K562 (cell line): ENCODE measurements around the gene PAQR8. TPM values are rescaled to one million over a fixed set of nuclear protein-coding genes. Genes with fewer than 3 reads are reported as not detected.
A peak's percentile ranks its signal among the peaks of the same experiment; 100 is the strongest.

ENCODE experiments used
- ATF7 ChIP-seq: fragments of 450-650 bp; IDR thresholded peaks from 2 replicates; pipeline ENCODE4 v1.7.1; 2014; ENCODE audit warnings: mild to moderate bottlenecking, moderate library complexity
- BCOR ChIP-seq: fragments of 450-650 bp; IDR thresholded peaks from 2 replicates; pipeline ENCODE4 v1.6.1; 2016
- CC2D1A ChIP-seq: fragments of 450-650 bp; IDR thresholded peaks from 2 replicates; pipeline ENCODE4 v1.6.1; 2017; ENCODE audit warnings: mild to moderate bottlenecking
- EP300 ChIP-seq: IDR thresholded peaks from 2 replicates; pipeline ENCODE4 v1.6.1; 2012; ENCODE audit warnings: low read length, improper control_type of control experiment
- EWSR1 ChIP-seq: fragments of 450-650 bp; IDR thresholded peaks from 2 replicates; pipeline ENCODE4 v1.6.1; 2018; ENCODE audit warnings: borderline replicate concordance, mild to moderate bottlenecking, low read depth, moderate library complexity; ENCODE audit not compliant: partially characterized antibody
- EZH2 ChIP-seq: IDR thresholded peaks from 2 replicates; pipeline ENCODE4 v1.6.1; 2012; ENCODE audit warnings: low read depth, mild to moderate bottlenecking, inconsistent platforms, low read length, borderline replicate concordance
- FIP1L1 ChIP-seq: fragments of 200-400 bp; formaldehyde crosslinking; IDR thresholded peaks from 2 replicates; pipeline ENCODE4 v1.6.1; 2018; ENCODE audit warnings: mild to moderate bottlenecking, low read depth, low read length; ENCODE audit not compliant: poor library complexity, severe bottlenecking
- RBM39 ChIP-seq: fragments of 200-400 bp; formaldehyde crosslinking; optimal IDR thresholded peaks from 2 replicates; pipeline ENCODE3; 2018; ENCODE audit warnings: low read depth, low read length
- SMARCE1 ChIP-seq: fragments of 450-650 bp; IDR thresholded peaks from 2 replicates; pipeline ENCODE4 v1.7.1; 2016; ENCODE audit warnings: mild to moderate bottlenecking
- TAF9B ChIP-seq: fragments of 450-650 bp; IDR thresholded peaks from 2 replicates; pipeline ENCODE4 v1.6.1; 2018; ENCODE audit warnings: mild to moderate bottlenecking; ENCODE audit not compliant: partially characterized antibody
- ZNF232 ChIP-seq: sonication (generic); formaldehyde crosslinking; IDR thresholded peaks from 2 replicates; pipeline ENCODE4 v1.8.0; 2022; ENCODE audit warnings: mild to moderate bottlenecking, missing genetic modification reagents
- ZNF766 ChIP-seq: fragments of 200-800 bp; sonication (Bioruptor generic); conservative IDR thresholded peaks from 2 replicates; pipeline ENCODE4 v1.6.1; 2016; ENCODE audit warnings: missing genetic modification characterization, missing compliant biosample characterization
- ZNF780A ChIP-seq: fragments of 250-450 bp; sonication (Bioruptor Pico); IDR thresholded peaks from 2 replicates; pipeline ENCODE4 v1.5.0; 2021; ENCODE audit warnings: mild to moderate bottlenecking
- polyA plus RNA-seq, 8 experiments: library from polyadenylated mRNA; depleted of rRNA in 4 of 8; stranded (reverse) in 5 of 8; unstranded in 3 of 8; fragments of >200 nt; fragmentation: Nextera tagmentation in 2 of 8; fragmentation: Illumina TruSeq in 1 of 8; extraction: Ambion mirVana in 2 of 8; extraction: Trizol in 1 of 8; gene quantifications; 2 replicates each; pipeline versions ENCODE4 v1.2.1 to v1.2.3, GENCODE V29; 2011 to 2014; ENCODE audit warnings: inconsistent platforms in 1 of 8, missing spikeins in 1 of 8
- total RNA-seq, 7 experiments: library from RNA; depleted of rRNA in 6 of 7; stranded (reverse); fragments of >200 nt in 6 of 7; fragmentation: Illumina TruSeq in 2 of 7; extraction: Trizol in 2 of 7; gene quantifications; 2 replicates each; pipeline versions ENCODE4 v1.2.1 to v1.2.3, GENCODE V29; 2011 to 2021; ENCODE audit warnings: low replicate concordance in 1 of 7
- TF ChIP-seq, protein P1 (sequence below): fragments of 450-650 bp; IDR thresholded peaks from 2 replicates; pipeline ENCODE4 v1.6.1; 2016; ENCODE audit warnings: low read depth, mild to moderate bottlenecking, moderate library complexity
- TF ChIP-seq, protein P2 (sequence below), 2 experiments: fragments of 450-650 bp; IDR thresholded peaks; 2 replicates each; pipeline ENCODE4 v1.6.1; 2016; ENCODE audit warnings: mild to moderate bottlenecking in 2 of 2, borderline replicate concordance in 1 of 2, low read depth in 1 of 2, moderate library complexity in 1 of 2
- TF ChIP-seq, protein P3 (sequence below): sonication (generic); formaldehyde crosslinking; IDR thresholded peaks from 2 replicates; pipeline ENCODE4 v1.4.0; 2020; ENCODE audit warnings: mild to moderate bottlenecking, missing genetic modification reagents
- TF ChIP-seq, protein P4 (sequence below), 2 experiments: fragments of 450-650 bp; conservative IDR thresholded peaks; 2 replicates each; pipeline ENCODE4 v1.6.1; 2017; ENCODE audit warnings: mild to moderate bottlenecking in 2 of 2, moderate library complexity in 2 of 2

Gene PAQR8
- total and polyA plus RNA-seq, 9 of the 15 experiments (the other 6 are each of a cell fraction or from before 2014, with no cell fraction given) = 1.4 to 10.2 (median 3.5) TPM

DNA sequence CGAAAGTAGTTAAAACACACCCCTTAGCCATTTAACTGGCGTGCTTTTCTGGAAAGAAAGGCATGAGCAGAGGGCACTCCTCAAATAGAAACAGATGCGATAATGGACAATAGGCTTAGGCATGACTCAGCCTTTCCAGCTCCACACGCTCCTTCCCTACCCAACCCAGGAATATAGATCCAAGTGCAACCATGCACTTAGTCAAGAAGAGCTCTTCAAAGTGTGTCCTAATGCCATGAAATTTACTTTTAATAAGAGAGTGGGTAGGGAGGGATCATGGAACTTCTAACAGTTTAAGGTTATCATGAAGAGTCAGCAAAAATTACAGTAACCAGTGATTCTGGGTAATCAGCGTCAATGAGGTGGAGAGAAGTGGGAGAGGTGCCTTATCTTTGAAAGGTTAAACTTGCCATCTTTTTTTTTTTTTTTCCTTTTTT, 55.7 kb downstream of the PAQR8 start (continued):
- TF ChIP-seq TAF9B = peak; percentile 8
- no peak for TF ChIP-seq CC2D1A
- TF ChIP-seq ZNF780A (CRISPR knock-in tag) = no peak
- TF ChIP-seq, protein P1, sequence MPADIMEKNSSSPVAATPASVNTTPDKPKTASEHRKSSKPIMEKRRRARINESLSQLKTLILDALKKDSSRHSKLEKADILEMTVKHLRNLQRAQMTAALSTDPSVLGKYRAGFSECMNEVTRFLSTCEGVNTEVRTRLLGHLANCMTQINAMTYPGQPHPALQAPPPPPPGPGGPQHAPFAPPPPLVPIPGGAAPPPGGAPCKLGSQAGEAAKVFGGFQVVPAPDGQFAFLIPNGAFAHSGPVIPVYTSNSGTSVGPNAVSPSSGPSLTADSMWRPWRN = peak; percentile 62; the same call in 1 of the 2 replicates
- 0 out of 2 replicates have a peak, but pooled peaks have one; percentile 37 for TF ChIP-seq ATF7
- TF ChIP-seq RBM39 = no peak
- TF ChIP-seq, protein P2, sequence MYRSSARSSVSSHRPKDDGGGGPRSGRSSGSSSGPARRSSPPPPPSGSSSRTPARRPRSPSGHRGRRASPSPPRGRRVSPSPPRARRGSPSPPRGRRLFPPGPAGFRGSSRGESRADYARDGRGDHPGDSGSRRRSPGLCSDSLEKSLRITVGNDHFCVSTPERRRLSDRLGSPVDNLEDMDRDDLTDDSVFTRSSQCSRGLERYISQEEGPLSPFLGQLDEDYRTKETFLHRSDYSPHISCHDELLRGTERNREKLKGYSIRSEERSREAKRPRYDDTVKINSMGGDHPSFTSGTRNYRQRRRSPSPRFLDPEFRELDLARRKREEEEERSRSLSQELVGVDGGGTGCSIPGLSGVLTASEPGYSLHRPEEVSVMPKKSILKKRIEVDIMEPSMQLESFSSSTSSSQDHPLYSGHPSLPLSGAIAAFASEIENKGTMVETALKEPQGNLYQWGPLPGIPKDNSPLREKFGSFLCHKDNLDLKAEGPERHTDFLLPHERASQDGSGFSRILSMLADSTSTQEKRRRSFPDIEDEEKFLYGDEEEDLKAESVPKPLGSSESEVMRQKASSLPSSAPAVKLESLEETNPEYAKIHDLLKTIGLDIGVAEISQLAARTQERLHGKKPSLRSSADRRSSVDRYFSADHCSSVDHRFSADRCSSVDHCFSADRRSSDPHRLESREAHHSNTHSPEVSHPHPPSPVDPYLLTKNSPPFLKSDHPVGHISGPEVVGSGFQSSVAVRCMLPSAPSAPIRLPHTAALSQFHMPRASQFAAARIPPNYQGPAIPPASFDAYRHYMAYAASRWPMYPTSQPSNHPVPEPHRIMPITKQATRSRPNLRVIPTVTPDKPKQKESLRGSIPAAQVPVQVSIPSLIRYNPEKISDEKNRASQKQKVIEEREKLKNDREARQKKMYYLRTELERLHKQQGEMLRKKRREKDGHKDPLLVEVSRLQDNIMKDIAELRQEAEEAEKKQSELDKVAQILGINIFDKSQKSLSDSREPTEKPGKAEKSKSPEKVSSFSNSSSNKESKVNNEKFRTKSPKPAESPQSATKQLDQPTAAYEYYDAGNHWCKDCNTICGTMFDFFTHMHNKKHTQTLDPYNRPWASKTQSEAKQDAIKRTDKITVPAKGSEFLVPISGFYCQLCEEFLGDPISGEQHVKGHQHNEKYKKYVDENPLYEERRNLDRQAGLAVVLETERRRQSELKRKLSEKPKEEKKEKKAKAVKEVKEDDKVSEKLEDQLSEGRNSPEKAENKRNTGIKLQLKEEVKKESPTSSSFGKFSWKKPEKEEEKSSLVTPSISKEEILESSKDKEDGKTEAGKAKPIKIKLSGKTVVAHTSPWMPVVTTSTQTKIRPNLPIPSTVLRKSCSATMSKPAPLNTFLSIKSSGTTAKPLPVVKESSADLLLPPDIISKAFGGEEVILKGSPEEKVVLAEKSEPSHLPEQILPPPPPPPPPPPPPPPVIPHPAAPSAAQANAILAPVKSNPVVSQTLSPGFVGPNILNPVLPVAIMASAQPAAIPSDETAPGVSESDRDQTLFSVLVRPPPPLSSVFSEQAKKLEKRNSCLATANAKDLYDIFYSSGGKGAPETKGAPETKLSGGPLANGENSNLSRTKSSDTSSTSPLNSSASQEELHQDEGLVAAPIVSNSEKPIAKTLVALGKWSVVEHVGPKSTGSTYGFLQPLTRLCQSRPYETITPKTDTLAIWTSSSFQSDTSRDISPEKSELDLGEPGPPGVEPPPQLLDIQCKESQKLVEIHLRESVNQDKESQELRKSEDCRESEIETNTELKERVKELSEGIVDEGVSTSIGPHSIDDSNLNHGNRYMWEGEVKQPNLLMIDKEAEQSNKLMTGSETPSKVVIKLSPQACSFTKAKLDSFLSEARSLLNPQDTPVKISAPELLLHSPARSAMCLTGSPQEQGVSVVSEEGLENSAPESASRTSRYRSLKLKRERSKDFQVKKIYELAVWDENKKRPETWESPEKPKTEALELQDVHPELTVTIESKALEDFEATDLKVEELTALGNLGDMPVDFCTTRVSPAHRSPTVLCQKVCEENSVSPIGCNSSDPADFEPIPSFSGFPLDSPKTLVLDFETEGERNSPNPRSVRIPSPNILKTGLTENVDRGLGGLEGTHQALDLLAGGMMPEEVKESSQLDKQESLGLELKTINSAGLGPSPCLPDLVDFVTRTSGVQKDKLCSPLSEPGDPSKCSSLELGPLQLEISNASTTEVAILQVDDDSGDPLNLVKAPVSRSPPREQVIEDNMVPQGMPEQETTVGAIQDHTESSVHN (IDR thresholded peaks at IDR 0.05; ENCODE audit: borderline replicate concordance in 1 of 2, low read depth in 1 of 2) = no peak
- no peak for TF ChIP-seq EZH2
- no peak for TF ChIP-seq EWSR1
- TF ChIP-seq ZNF232 (CRISPR knock-in tag) = no peak
- TF ChIP-seq EP300 = no peak
- TF ChIP-seq FIP1L1 = no peak
- TF ChIP-seq, protein P3, sequence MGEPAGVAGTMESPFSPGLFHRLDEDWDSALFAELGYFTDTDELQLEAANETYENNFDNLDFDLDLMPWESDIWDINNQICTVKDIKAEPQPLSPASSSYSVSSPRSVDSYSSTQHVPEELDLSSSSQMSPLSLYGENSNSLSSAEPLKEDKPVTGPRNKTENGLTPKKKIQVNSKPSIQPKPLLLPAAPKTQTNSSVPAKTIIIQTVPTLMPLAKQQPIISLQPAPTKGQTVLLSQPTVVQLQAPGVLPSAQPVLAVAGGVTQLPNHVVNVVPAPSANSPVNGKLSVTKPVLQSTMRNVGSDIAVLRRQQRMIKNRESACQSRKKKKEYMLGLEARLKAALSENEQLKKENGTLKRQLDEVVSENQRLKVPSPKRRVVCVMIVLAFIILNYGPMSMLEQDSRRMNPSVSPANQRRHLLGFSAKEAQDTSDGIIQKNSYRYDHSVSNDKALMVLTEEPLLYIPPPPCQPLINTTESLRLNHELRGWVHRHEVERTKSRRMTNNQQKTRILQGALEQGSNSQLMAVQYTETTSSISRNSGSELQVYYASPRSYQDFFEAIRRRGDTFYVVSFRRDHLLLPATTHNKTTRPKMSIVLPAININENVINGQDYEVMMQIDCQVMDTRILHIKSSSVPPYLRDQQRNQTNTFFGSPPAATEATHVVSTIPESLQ (CRISPR knock-in tag) = no peak
- 0 out of 2 replicates have a peak, but pooled peaks have one; percentile 2 for TF ChIP-seq ZNF766
- TF ChIP-seq, protein P4, sequence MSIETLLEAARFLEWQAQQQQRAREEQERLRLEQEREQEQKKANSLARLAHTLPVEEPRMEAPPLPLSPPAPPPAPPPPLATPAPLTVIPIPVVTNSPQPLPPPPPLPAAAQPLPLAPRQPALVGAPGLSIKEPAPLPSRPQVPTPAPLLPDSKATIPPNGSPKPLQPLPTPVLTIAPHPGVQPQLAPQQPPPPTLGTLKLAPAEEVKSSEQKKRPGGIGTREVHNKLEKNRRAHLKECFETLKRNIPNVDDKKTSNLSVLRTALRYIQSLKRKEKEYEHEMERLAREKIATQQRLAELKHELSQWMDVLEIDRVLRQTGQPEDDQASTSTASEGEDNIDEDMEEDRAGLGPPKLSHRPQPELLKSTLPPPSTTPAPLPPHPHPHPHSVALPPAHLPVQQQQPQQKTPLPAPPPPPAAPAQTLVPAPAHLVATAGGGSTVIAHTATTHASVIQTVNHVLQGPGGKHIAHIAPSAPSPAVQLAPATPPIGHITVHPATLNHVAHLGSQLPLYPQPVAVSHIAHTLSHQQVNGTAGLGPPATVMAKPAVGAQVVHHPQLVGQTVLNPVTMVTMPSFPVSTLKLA (conservative IDR thresholded peaks at IDR 0.05) = peak in 1 of 2 experiments; percentile 48; a peak in 2 of 4 replicates
- TF ChIP-seq SMARCE1 = peak; percentile 73; the same call in 1 of the 2 replicates
- no peak for TF ChIP-seq BCOR
